Common myeloid progenitor, CD34-positive (primary cell): Measurements from ENCODE around the gene ARHGAP27.
A peak's percentile ranks its signal among the peaks of the same experiment; 100 is the strongest.

Experiments
- CTCF ChIA-PET: fragments of 350-600 bp; sonication (Branson Sonifier 250); formaldehyde crosslinking; loops from one replicate; lab custom pipeline; 2021; ENCODE audit warnings: antibody characterized with exemption; lab: Charles Lee
- POLR2A ChIA-PET: fragments of 350-600 bp; sonication (Branson Sonifier 250); formaldehyde crosslinking; loops from one replicate; lab custom pipeline; 2021; ENCODE audit warnings: antibody characterized with exemption; lab: Charles Lee
- DNase-seq, 3 donors: peaks; one replicate each; pipeline versions ENCODE4 v3.0.0 to v3.0.0-alpha.2; 2013
- H3K27ac ChIP-seq, 2 experiments: 1 replicate in 1 of 2; 2 replicates in 1 of 2; pipeline ENCODE4 v1.7.0; 2013; ENCODE audit warnings: inconsistent platforms in 2 of 2, low read length in 2 of 2, mild to moderate bottlenecking in 2 of 2, low read depth in 1 of 2, moderate library complexity in 1 of 2; ENCODE audit not compliant: severe bottlenecking in 2 of 2, insufficient read depth in 1 of 2, poor library complexity in 1 of 2
- H3K27me3 ChIP-seq, 5 experiments: replicated peaks in 2 of 5; 1 replicate in 3 of 5; 2 replicates in 2 of 5; pipeline versions ENCODE4 v1.6.1 to v1.7.0; 2013; ENCODE audit warnings: low read length in 4 of 5, mild to moderate bottlenecking in 2 of 5, moderate library complexity in 2 of 5, inconsistent platforms in 1 of 5; ENCODE audit not compliant: insufficient read depth in 5 of 5, control insufficient read depth in 4 of 5
- H3K36me3 ChIP-seq, 4 experiments: 1 replicate in 2 of 4; 2 replicates in 2 of 4; pipeline versions ENCODE4 v1.6.1 to v1.7.0; 2013; ENCODE audit warnings: low read length in 3 of 4, control low read depth in 1 of 4, mild to moderate bottlenecking in 1 of 4; ENCODE audit not compliant: control insufficient read depth in 4 of 4, insufficient read depth in 4 of 4
- H3K4me1 ChIP-seq, 4 experiments: 1 replicate in 3 of 4; 2 replicates in 1 of 4; pipeline versions ENCODE4 v1.6.1 to v1.7.1; 2013; ENCODE audit warnings: low read length in 3 of 4, mild to moderate bottlenecking in 3 of 4, control low read depth in 1 of 4, inconsistent platforms in 1 of 4, moderate library complexity in 1 of 4; ENCODE audit not compliant: control insufficient read depth in 4 of 4, insufficient read depth in 4 of 4; ENCODE audit errors: control extremely low read depth in 1 of 4
- H3K4me3 ChIP-seq, 7 experiments: 1 replicate in 4 of 7; 2 replicates in 3 of 7; pipeline versions ENCODE4 v1.5.1 to v1.7.0; 2013; ENCODE audit warnings: mild to moderate bottlenecking in 7 of 7, low read length in 6 of 7, moderate library complexity in 6 of 7, inconsistent platforms in 2 of 7, low read depth in 2 of 7, control low read depth in 1 of 7; ENCODE audit not compliant: insufficient read depth in 4 of 7, control insufficient read depth in 1 of 7; ENCODE audit errors: extremely low read depth in 1 of 7
- H3K9me3 ChIP-seq, 5 experiments: 1 replicate in 4 of 5; 2 replicates in 1 of 5; pipeline versions ENCODE4 v1.6.1 to v1.7.1; 2013; ENCODE audit warnings: low read length in 4 of 5, mild to moderate bottlenecking in 2 of 5, inconsistent platforms in 1 of 5, low read depth in 1 of 5, moderate library complexity in 1 of 5; ENCODE audit not compliant: control insufficient read depth in 4 of 5, insufficient read depth in 2 of 5; ENCODE audit errors: control extremely low read depth in 1 of 5
- WGBS: methylation state at CpG from one replicate; pipeline ENCODE4 v1.1.5; 2013; ENCODE audit not compliant: insufficient coverage; 5-methylcytosine and 5-hydroxymethylcytosine counted together

The ARHGAP27 gene

DNA sequence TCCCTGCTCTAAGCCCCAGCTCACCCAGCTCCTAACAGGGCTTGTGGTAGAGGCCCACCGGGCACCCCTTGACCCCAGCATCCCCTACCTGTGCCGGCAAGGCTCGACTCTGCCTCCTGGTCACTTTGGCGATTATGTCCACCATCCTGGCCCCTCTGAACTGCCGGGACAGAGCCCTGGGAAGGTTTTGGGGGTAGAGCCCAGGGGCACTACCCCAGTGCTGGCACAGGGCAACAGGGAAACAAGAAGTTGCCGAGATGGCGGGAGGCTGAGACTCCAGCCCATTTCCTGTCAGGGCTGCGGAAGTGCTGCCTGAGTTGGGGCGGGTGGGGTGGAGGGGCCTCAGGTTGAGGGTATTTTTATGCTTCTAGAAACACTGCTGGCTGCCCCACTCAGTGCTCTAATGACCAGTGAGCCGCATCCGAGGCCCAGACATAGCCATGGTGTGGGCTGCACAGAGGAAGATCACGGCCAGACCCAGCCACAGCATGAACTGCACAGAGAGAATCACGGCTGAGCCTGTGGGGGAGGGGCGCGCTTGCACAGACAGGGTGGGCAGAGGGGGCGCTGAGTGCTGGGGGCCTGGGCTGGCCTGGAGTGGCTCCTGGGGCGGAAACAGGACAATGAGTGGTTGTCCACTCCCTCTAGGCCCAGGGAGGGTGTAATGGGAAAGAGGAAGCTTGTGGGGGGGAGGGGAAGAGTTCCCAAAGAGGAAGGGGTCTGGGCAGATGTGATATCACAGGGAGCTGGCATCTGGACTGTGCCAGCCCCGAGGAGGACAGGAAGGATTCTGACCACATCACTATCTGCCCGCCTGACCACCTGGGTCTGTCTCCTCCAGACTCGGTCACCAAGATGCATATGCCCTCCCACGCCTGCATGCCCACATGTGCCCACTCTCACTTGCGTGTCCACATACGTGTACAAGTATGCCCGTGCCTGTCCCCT lies 22.3 kb downstream of the ARHGAP27 start:
- peak in 2 of 3 donors; percentile 74 to 84 for DNase-seq
- Histone ChIP-seq H3K27me3 (no peaks in the 10 kb centered on the region), H3K4me1 (peaks cover 17 to 90% (median 77%) of the 10 kb centered on the region in 4 experiments), H3K36me3 (peaks cover 0 to 24% (median 2%) of the 10 kb centered on the region in 4 experiments), H3K9me3 (no peaks in the 10 kb centered on the region), H3K27ac (peak overlapping the region; percentile 72 to 78), H3K4me3 (peak overlapping the region; percentile 43 to 94 (median 74))
- CTCF ChIA-PET, result interaction anchor here (4.7 to 8.4 kb wide), 2 partner anchors 13 to 17 kb away, joined by 45 to 94 read pairs; no protein-coding TSS in a partner anchor
- 8% methylated on average over 16 of the region's 24 CpGs for WGBS
- POLR2A ChIA-PET, result interaction anchor here (0.6 to 1.3 kb wide), 2 partner anchors 13 to 109 kb away, joined by 3 to 7 read pairs; no protein-coding TSS in a partner anchor

DNA sequence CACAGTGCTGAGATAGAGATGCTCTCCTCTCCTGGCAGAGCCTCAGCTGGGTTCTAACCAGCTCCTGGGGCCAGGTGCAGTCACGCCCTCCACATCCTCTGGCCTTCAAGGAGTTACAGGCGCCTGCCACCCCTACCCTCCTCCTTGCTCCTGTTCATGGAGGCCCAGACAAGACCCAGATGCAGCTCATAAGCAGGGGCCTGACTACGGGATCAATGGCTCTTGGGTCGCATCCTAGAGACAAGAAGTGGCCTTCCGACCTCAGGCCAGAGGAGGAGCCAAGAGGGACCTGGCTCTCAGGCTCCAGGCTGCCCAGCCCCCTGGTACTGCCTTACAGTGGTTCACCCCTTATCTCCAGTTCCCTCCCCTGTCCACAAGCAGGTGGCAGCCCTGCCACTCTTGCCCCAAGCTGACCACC lies 23.0 kb downstream of the ARHGAP27 start:
- ChIA-PET CTCF (interaction anchor here (1.6 to 8.4 kb wide), 3 partner anchors 12 to 26 kb away, joined by 6 to 94 read pairs (median 45); no protein-coding TSS in a partner anchor), POLR2A (interaction anchor here (1.3 kb wide), 1 partner anchor 14 kb away, joined by 3 read pairs; no protein-coding TSS in a partner anchor)
- H3K27ac ChIP-seq, result peak overlapping the region; percentile 72 to 78
- H3K9me3 ChIP-seq, result no peaks in the 10 kb centered on the region
- H3K4me1 ChIP-seq, result peaks cover 17 to 82% (median 73%) of the 10 kb centered on the region in 4 experiments
- DNase-seq, result no peak
- 30% methylated on average over 4 of the region's 5 CpGs for WGBS
- H3K36me3 ChIP-seq, result peaks cover 1 to 30% (median 6%) of the 10 kb centered on the region in 4 experiments
- peak overlapping the region; percentile 43 to 94 (median 74) for H3K4me3 ChIP-seq
- no peaks in the 10 kb centered on the region for H3K27me3 ChIP-seq

DNA sequence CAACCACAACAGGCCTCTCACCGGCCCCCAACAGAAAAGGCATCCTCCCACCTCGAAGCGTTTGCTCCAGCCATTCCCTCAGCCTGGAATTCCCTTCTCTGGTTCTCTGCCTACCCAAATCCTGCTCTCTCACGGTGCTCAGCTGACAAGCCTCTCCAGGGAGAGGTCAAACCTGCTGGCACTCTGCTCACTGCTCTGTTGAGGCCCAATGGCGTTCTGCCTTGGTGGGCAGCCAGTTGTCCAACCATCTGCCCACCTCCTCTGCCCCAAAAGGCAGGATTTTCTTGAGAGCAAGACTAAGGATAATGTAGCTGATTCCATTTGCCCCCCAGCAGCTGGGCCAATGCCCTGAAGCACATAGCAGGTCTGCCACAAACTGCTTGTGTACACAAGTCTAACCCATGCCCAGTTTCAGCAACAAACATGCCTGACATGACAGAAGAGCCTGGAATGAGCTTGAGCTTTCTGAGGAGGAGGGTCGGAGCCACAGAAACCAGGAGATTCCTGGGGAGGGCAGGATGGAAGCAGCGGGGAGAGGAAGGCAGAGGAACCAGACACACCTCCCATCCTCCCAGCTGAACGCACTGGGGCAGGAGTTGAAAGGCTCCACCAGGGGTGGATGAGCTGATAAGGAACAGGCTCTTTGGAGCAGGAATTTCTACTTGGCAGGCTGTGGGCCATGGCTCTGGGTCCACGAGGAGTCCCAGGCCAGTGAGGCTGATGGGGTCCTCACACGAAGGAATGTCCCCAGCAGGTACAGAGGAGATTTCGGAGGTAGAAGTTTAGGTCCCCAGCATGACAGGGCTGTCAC lies 23.9 kb downstream of the ARHGAP27 start:
- Histone ChIP-seq H3K27me3 (no peaks in the 10 kb centered on the region), H3K36me3 (peaks cover 4 to 38% (median 14%) of the 10 kb centered on the region in 4 experiments), H3K27ac (peak overlapping the region; percentile 35 to 78), H3K4me1 (peaks cover 17 to 76% (median 73%) of the 10 kb centered on the region in 4 experiments), H3K4me3 (peak overlapping the region; percentile 5 to 94 (median 74)), H3K9me3 (no peaks in the 10 kb centered on the region)
- ChIA-PET POLR2A (interaction anchor here (1.3 kb wide), 1 partner anchor 14 kb away, joined by 3 read pairs; no protein-coding TSS in a partner anchor), CTCF (interaction anchor here (0.9 to 8.4 kb wide), 6 partner anchors 12 to 137 kb away, joined by 3 to 94 read pairs (median 5); no protein-coding TSS in a partner anchor)
- WGBS, result 23% methylated on average over 9 of the region's 11 CpGs
- no peak for DNase-seq

DNA sequence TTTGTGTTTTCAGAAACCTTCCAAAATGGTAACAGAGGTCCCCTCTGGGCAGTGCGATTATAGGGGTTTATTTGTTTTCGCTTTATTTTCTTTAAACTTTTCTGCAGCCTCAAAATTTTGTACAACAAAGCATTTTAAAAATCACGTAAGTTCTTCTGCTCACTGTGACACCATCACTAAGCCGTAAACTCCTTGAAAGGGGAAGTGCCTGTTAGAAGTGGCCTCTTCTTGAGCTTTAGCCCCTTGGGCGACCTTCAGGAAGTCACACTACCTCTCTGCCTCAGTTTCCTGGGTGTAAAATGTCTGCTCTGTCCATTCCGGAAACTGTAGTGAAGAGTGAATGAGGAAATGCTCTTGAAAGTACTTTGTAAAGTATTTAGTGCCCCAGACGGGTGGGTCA lies 26.6 kb downstream of the ARHGAP27 start:
- H3K4me3 ChIP-seq, result peak overlapping the region in 1 of 7 experiments; percentile 7
- peaks cover 11 to 59% (median 35%) of the 10 kb centered on the region in 4 experiments for H3K36me3 ChIP-seq
- WGBS, result 64% methylated on average over 3 of the region's 7 CpGs
- DNase-seq, result peak in 2 of 3 donors; percentile 39 to 52
- ChIA-PET CTCF (interaction anchor here (0.6 to 8.4 kb wide), 2 partner anchors 9 to 132 kb away, joined by 3 to 94 read pairs; no protein-coding TSS in a partner anchor), POLR2A (no interaction called here)
- no peaks in the 10 kb centered on the region for H3K9me3 ChIP-seq
- H3K27ac ChIP-seq, result peak overlapping the region in 1 of 2 experiments; percentile 54
- peaks cover 15 to 54% (median 52%) of the 10 kb centered on the region in 4 experiments for H3K4me1 ChIP-seq
- no peaks in the 10 kb centered on the region for H3K27me3 ChIP-seq

DNA sequence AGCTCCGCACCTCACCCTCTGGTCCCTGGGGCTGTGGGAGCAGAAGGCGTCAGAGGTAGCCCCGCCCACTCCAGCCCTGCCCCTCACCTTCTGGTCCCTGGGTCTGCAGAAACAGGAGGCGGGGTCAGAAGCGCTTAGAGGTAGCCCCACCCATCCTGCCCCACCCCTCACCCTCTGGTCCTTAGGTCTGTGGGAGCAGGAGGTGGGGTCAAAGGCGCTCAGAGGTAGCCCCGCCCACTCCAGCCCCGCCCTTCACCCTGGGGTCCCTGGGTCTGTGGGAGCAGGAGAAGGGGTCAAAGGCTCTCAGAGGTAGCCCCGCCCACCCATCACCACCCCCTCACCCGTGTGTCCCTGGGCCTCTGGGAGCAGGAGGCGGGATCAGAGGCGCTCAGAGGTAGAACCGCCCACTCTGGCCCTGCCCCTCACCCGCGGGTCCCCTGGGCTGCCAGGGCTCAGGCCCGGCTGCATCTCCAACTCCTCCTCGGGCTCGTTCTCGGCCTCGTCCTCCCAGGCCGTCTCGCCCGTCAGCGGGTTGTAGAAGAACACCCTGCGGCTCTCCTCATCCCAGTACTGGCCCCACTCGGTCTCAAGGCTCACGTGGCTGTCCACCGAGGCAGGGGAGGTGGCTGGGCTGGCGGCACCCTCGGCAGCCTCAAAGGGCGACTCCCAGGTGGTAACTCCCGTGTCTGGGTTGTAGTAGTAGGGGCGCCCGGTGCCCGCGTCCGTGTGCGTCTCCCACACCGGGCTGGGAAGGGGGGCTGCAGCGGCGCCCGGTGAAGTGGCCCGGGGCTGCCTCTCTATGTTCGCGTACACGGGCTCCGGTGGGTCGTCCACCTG lies 27.2 kb downstream of the ARHGAP27 start:
- ChIA-PET CTCF (interaction anchor here (8.4 kb wide), 1 partner anchor 8 kb away, joined by 94 read pairs; no protein-coding TSS in a partner anchor), POLR2A (no interaction called here)
- WGBS, result 95% methylated on average over 35 of the region's 48 CpGs
- Histone ChIP-seq H3K27ac (no peak overlapping the region), H3K9me3 (no peaks in the 10 kb centered on the region), H3K4me3 (no peak overlapping the region), H3K4me1 (peaks cover 15 to 47% (median 46%) of the 10 kb centered on the region in 4 experiments), H3K36me3 (peaks cover 11 to 59% (median 41%) of the 10 kb centered on the region in 4 experiments), H3K27me3 (no peaks in the 10 kb centered on the region)
- no peak for DNase-seq

DNA sequence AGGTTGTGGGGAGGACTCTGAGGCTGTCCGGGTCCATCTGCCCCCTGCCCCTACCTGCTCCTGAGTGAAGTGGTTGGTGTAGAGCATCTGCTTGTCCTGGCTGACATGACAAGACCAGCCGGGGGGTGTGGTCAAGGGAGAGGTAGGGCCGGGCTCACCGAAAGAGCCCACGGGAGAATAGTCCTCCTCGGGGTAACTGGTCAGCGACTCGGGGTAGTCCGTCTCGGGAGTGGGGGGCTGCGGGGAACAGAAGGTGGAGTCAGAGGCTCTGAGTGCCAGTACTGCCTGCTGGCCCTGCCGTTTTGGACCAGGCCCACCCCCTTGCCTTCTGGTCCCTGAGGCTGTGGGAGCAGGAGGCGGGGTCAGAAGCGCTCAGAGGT lies 27.8 kb downstream of the ARHGAP27 start:
- DNase-seq, result no peak

More for the DNA sequence above, 27.8 kb downstream of the ARHGAP27 start:
- H3K27ac ChIP-seq, result no peak overlapping the region
- H3K27me3 ChIP-seq, result no peaks in the 10 kb centered on the region
- ChIA-PET POLR2A (no interaction called here), CTCF (interaction anchor here (1.8 kb wide), 1 partner anchor 21 kb away, joined by 8 read pairs; no protein-coding TSS in a partner anchor)
- H3K4me3 ChIP-seq, result no peak overlapping the region
- 95% methylated on average over 12 of the region's 14 CpGs for WGBS
- peaks cover 11 to 65% (median 44%) of the 10 kb centered on the region in 4 experiments for H3K36me3 ChIP-seq
- no peaks in the 10 kb centered on the region for H3K9me3 ChIP-seq
- peaks cover 15 to 41% (median 40%) of the 10 kb centered on the region in 4 experiments for H3K4me1 ChIP-seq
